GM21390 (cell line): ENCODE data around the gene ATP6AP2.
A peak's percentile ranks its signal among the peaks of the same experiment; 100 is the strongest.

Experiments
- ATAC-seq: cut with Tn5 transposase; IDR thresholded peaks from one replicate; pipeline ENCODE4 v1.9.1; 2021; ENCODE audit not compliant: unreplicated experiment

The ATP6AP2 gene, protein sequence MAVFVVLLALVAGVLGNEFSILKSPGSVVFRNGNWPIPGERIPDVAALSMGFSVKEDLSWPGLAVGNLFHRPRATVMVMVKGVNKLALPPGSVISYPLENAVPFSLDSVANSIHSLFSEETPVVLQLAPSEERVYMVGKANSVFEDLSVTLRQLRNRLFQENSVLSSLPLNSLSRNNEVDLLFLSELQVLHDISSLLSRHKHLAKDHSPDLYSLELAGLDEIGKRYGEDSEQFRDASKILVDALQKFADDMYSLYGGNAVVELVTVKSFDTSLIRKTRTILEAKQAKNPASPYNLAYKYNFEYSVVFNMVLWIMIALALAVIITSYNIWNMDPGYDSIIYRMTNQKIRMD

DNA sequence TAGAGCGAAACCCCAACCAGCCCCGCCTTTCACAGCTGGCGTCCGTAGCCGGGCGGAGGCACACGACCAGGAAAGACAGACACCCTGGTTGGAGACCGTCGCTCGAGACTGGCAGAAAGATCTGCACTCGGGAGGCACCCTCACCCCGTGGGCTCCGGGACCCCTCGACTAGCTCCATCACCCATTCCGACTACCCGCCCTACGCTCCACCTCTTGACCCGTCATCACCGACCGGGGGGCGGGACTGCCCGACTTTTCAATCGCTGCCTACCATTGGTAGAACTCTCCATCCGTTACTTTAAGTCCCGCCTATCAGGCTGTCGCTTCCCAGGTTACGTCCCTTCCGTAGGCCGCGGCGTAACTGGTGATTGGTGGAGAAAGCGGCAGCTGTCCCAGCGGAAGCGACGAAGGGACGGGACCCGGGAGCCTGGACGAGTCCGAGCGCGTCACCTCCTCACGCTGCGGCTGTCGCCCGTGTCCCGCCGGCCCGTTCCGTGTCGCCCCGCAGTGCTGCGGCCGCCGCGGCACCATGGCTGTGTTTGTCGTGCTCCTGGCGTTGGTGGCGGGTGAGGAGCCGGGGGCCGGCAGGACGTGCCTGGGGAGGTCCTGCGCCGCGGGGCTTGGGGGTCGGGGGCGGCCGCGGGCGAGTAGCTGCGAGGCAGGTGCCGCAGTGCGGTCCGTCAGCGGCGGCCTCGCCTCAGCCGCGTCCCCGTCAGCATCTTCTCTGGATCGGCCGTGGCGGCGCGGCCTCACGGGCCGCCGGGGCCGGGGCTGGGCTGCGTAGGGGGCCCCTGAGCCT, at the start of gene ATP6AP2:
Gene ATP6AP2 (plus strand): TSS at position 434 of the 799 bp plus-strand sequence. CDS start 96 bp downstream, at position 530.
- peak; percentile 98 for ATAC-seq

DNA sequence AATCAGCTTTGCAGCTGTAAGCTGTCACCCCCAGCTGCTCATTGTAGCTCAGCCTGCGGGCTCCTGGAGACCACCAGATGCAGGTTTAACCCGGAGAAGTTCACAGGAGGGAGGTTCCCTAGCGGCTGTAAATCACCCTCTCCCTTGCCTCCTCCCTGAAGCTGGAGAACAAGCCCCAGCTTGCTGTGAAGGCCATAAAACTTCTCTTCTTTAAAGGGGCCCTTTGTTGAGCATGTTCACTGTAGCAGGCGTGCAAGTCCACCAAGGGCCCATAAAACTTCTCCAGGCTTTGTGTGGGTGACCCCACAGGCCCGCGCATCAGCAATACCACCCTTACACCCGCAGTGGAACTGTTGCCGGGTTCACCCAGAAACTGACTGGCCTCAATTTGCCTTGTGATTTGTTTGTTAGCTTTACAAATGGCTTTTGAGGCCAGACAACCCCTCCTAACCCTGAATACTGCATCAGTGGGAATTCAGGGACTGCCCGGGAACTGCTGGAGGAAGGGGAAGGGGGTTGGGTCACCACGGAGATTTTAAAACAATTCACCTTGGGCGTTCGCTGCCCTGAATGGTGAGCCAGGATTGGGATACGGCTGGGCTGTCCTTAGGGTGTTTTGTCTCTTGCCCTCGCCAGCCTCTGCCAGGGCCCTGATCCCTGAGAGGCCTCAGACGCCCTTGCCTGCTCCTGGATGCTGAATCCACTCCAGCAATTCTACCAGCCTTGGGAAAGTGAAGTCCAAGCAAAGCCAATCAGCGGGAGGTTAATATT, 49.5 kb upstream of the ATP6AP2 start:
- ATAC-seq = no peak

DNA sequence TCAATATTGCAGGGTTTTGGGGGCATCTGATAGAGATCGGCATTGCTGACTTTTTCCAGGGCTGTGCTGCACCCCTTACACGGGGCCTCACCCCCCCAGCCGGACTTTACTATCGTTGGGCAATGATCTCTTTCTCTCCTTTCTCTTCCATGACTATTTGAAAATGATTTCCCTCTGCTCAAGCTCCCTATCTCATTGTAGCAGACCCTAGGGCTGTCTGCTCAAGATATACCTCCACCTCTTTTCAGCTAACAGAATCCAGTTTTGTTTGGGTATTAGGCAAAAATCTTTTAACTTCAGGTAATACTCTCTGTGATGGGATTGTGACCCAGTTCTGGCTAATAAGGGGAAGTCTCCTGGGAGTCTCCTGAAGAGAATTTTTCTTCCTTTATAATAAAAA, 43.5 kb upstream of the ATP6AP2 start:
- ATAC-seq = no peak

DNA sequence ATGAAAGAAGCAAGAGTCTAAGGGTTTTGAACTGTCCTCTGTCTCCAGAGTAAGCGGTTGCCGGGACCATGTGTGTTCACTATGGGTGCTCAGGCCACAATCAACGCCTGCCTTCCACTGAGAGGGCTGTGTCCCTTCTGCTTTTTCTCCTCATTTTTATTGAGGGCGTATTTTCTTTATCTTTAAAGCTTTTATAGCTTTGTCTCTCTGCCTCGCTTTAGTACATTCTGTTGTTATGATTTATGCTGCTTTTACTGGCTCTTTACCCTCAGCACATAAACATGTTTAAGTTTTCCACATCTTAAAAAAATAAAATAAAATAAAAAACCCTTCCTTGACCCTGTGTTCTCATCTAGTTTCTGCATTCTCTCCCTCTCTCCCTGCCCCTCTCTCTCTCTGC, 42.4 kb upstream of the ATP6AP2 start:
- no peak for ATAC-seq

DNA sequence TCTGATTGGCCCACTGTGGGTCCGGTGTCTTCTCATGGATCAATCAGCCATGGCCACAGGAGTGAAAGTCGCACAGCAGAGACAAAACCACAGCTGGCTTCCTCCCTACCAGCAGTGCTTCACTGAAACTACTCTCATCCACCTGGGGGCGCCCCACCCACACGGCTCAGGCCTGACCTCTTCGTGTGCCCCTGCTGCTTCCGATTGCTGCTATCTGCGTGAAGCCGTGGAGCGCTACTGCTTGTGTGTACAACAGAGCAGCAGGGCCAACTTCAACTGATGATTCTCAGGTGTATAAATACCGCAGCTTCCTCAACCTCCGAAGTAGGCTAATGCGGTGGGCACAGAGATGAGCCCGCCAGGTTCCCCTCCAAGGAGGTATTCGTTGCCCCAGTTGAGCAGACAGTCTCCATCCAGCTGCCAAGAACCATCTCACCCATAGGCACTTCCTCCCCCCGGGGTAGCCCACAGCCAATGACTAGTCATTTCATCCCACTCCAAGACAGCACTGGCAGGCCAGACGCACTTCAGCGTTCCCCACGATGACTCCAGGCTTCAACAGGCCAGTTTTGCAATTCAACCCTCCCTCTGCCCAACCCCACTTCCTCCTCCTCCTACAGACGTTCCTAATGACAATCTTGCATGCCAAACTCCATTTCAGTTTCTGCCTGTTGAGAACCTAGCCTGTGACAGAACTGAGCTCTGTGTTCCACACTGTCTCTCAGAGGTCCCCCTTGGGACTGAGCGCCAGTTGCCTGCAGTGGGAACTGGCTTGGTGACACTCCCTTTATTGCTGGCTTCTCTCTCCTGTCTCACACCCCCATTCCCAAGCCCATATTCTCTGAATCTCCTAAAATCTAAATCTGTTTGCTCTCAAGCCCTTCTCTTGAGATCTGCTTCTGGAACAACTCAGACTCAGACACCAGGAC, 41.3 kb upstream of the ATP6AP2 start:
- no peak for ATAC-seq

DNA sequence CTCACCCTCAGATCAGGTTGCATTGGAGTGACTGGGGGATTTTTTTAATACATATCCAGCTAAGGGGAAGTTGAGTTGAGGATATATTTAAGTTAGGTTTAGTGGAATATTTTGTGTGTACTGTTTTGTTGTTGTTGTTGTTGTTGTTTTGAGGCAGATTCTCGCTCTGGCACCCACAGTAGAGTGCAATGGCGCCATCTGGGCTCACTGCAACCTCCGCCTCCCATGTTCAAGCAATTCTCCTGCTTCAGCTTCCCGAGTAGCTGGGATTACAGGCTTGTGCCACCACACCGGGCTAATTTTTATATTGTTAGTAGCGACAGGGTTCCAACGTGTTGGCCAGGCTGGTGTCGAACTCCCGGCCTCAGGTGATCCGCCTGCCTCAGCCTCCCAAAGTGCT, 38.6 kb upstream of the ATP6AP2 start:
- no peak for ATAC-seq

DNA sequence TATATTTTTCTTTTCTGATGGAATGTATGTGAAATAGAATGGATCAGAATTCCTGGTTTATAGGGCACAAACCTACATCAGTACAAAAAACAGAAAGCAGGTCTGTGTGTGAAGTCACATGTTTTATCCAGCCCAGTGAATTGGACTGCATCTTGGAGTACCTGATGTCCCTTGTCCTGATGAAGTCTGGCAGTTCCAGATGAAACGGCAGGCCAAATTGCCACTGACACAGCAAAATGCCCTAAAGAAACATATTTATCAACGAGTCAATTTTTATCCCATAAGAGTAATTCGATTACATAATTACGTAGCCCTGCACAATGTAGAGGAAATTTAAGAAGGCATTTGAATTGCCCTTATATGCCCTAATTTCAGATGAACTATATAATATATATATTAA, 37.8 kb upstream of the ATP6AP2 start:
- ATAC-seq = no peak

DNA sequence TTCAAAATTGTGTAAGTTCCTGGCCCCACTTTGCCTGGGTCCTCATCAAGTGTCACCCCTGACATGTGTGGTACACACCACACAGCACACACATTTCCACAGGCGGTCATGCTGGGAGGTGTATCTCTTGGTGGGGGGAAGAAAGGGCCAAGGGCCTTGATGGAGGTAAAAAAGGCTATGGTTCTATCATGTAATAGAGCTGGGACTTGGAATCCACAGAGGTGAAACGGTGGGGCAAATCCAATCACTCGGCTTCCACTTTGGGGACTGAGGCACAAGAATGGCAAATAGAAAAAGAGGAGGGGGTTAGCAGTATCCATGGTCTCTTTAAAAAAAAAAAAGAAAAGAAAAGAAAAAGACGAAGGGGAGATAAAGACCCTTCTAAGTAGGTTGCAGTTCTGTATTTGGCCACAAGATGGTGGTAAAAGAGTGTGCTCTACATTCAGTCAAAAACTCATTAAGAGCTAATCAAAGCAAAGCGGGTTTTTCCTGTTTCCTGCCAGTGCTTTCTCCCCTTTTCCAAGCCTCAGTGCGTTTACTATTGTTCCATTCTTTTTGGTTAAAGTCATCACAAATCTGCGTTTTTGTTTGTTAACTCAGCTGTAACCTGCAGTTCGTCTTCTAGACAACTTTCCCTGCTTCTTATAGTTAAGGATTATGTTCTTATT, 37.0 kb upstream of the ATP6AP2 start:
- ATAC-seq = no peak

DNA sequence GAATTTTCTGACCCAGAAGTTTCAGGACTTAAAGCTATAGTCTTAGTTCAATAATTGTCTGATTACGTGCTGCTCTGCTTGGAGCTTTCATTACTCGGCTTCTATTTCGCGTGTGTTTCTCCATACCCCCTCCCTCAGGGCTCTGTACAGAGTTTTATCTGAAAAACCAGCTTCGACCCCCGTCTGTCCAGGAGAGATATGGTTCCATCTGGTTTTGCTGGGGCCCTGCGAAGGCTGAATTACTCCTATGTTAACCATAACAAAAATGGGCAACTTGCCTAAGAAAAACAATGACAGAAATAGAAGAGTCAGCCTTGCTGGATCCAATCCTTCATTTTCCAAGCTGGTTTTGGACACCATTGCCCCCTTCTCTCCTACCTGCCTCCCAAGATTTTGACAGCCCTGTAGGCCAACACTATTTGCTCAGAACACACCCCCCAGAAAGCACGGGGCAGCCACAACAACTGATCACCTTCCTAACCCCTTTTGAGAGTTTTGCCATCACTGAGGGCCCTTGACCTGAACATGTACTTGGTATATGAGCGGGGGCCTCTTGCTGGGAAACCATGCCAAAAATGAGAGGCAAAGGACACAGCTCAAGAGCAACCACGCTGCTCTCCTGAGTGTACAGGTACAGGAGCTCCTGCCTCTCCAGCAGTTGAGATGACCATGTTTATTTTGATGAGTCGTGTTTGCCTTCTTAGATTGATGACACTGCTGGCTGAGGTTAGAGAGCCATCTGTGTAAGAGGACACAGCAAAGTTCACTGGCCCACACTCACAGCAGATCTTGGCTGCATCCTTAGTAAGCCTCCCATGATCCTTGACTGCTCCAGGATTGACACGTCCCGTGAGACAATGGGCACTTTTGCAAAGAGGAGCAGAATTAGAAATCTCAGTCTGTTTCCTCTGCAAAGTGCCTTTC, 36.2 kb upstream of the ATP6AP2 start:
- no peak for ATAC-seq

DNA sequence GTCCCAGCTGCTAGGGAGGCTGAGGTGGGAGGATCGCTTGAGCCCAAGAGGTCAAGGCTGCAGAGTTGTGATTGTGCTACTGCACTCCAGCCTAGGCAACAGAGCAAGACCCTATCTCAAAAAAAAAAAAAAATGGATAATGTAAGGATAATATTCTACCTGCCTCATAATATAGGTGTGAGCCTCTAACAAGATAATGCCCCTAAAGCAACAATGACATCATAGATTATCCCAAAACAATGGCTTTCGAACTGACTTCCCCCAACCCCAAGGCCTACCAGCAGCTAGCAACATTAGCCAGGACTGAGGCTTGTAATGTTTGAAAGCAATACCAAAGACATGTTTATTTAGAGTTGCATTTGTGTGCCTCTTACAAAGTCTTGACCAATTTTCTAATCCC, 33.9 kb upstream of the ATP6AP2 start:
- no peak for ATAC-seq

DNA sequence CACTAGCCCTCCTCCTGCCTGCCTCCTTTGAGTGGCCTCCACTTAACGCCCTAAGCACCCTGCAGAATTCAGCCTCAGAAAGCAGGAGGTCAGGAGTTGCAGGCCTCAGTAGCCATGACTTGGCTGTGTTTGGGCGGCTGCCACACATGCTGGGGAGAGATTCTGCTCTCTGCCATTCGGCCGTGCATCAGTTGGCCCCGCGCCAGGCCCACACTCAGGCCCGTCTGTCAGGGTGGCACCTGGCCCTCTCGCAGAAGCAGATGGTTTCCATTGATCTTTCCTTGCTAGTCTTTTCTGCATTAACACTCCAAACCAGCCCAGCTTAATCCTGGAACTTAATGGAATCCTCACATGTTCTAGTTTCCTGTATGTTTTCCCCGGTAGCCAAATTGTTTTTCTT, 30.7 kb upstream of the ATP6AP2 start:
- no peak for ATAC-seq

DNA sequence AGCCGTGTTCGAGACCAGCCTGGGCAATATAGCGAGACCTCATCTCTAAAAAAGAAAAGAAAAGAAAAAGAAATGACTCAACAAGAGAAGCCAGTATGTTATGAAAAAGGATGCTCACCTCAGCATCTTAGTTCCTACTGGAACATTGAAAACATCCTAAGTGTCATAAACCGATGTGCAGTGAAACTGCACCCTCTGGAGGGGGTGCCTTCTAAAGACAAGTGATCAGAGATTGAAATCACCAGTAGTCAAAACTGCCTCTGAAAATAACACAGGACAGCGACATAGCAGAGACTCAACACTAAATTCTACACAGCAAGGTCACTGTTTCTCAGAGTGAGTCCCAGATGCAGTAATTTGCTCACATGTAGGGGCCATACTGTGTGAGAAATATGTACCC, 28.0 kb upstream of the ATP6AP2 start:
- ATAC-seq = no peak

DNA sequence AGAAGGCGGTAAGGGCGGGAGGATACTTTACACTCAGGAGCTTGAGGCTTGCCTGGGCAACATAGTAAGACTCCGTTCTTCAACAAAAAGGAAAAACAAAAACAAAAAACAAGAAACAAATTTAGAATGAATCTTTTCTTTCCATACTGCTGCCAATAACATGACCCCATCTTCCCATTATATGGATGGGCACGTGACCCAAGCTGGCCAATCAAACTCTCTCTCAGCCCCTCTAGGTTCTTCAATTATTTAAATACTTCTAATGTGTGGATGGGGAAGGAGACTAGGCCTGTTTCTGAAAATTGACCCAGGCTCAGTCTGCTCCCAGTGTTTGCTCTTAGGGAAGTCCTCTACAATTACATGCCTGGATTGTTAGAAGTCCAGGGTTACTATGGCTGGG, 22.2 kb upstream of the ATP6AP2 start:
- ATAC-seq = no peak

DNA sequence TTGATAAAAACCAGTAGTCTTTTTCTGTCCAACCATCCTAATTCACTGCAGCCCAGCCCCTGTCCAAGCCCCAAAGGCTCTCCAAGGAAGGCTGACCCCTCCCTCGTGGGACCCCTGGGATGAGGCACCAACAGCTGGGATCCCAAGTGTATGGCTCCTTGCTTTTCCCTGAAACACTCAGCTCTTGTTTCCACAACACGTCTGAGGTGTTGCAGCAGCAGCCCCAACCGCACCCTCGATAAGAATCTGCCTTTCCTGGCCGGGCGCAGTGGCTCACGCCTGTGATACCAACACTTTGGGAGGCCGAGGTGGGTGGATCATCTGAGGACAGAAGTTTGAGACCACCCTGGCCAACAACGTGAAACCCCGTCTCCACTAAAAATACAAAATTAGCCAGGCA, 17.0 kb upstream of the ATP6AP2 start:
- no peak for ATAC-seq

DNA sequence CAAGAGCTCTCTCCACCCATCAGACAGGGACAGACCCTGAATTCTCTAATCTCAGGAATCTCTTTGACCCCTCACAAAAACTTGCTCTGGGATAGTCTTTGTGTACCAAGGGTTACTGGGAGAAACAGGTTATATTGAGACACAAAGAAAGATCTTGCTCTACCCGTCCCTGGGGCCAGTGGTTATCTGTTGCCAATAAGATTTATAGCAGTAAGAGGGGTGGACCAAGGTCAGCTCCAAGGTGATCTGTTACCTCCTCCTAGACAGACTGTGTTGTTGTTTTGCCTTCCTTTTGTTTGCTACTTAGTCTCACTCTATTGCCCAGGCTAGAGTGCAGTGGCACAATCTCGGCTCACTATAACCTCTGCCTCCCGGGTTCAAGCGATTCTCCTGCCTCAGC, 16.3 kb upstream of the ATP6AP2 start:
- no peak for ATAC-seq

DNA sequence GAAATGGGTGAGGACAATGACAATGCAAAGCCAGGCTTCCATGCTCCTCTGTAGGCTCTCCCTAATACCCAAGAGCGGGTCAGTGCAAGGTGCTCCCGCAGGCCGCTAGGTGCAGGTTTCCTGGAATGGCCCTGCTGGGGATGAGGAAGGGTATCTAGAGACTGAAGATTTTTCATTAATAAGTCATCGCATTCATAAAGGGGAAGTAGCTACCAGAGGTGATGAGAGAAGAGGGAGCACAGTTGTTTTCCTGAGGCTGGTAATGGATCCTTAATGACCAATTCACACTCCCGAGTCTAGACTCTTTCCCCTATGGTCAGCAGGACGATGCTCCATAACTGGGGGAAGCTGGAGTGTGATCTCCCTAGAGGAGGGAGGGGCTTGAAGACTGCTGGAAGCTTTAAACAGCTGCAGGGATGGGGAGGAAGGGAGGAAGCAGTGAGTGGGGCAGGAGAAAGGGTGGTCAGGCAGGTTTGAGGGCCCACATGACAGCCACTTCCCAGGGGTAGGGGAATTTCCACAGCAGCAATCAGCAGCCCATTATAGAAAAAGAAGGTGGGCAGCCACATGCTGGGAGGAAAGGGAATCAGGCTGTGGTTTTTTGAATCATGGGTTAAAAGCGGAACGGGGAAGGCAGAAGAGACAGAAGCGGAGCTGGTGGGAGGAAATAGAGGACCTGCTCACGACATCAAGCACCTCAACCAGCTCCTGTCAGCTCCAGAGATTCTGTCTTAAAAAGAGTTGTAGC, 10.2 kb upstream of the ATP6AP2 start:
- ATAC-seq = peak; percentile 67

DNA sequence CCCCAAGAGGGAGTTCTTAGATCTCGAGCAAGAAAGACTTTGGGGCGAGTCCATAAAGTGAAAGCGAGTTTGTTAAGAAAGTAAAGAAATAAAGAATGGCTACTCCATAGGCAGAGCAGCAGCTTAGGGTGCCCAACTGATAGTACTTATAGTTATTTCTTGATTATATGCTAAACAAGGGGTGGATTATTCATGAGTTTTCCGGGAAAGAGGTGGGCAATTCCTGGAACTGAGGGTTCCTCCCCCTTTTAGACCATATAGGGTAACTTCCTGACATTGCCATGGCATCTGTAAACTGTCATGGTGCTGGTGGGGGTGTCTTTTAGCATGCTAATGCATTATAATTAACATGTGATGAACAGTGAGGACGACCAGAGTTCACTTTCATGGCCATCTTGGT, 9.6 kb upstream of the ATP6AP2 start:
- peak; percentile 13 for ATAC-seq

DNA sequence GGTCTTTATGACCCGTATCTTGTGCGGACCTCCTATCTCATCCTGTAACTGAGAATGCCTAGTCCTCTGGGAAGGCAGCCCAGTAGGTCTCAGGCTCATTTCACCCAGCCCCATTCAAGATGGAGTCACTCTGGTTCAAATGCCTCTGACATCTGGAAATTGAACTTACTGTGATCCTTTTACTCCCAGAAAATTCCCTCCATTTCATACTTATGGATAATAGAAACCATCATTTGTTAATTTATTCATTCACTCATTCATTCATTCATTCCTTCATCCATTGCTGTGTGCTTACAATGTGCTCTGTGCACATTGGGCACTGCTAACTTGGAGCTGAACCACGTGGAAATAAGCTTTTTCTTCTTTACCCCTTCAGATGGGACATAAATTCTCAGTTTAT, 9.2 kb upstream of the ATP6AP2 start:
- no peak for ATAC-seq
